H1 (cell line): Measurements from ENCODE around the gene SLC15A3. TPM values are rescaled to one million over a fixed set of nuclear protein-coding genes. Genes with fewer than 3 reads are reported as not detected.

Source experiments
- ATF3 ChIP-seq: IDR thresholded peaks from 2 replicates; pipeline ENCODE4 v1.6.1; 2011; ENCODE audit warnings: low read depth, mild to moderate bottlenecking, low read length; ENCODE audit not compliant: insufficient read depth
- BACH1 ChIP-seq: IDR thresholded peaks from 2 replicates; pipeline ENCODE4 v1.6.1; 2012; ENCODE audit warnings: low read length, improper control_type of control experiment
- CHD7 ChIP-seq: fragments of 300-600 bp; sonication (generic); IDR thresholded peaks from 2 replicates; pipeline ENCODE4 v1.7.1; 2012; ENCODE audit warnings: low read length, moderate library complexity, mild to moderate bottlenecking, inconsistent platforms; ENCODE audit not compliant: insufficient replicate concordance
- KDM5A ChIP-seq: fragments of 200-600 bp; IDR thresholded peaks from 2 replicates; pipeline ENCODE4 v1.7.1; 2012; ENCODE audit warnings: mild to moderate bottlenecking, low read length, inconsistent platforms, mixed read lengths
- MAX ChIP-seq: IDR thresholded peaks from 2 replicates; pipeline ENCODE4 v1.6.1; 2012; ENCODE audit warnings: inconsistent platforms
- NRF1 ChIP-seq: IDR thresholded peaks from 2 replicates; pipeline ENCODE4 v1.6.1; 2011; ENCODE audit warnings: mild to moderate bottlenecking, low read depth, low read length, improper control_type of control experiment
- POLR2A ChIP-seq, 2 experiments: IDR thresholded peaks; 1 replicate in 1 of 2; 2 replicates in 1 of 2; pipeline ENCODE4 v1.6.1; 2011; ENCODE audit warnings: low read depth in 2 of 2, low read length in 2 of 2, mild to moderate bottlenecking in 2 of 2; ENCODE audit errors: control extremely low read depth in 1 of 2
- RNF2 ChIP-seq: fragments of 200-900, 300-1000 bp; sonication (generic); IDR thresholded peaks from 2 replicates; pipeline ENCODE4 v1.7.1; 2016; ENCODE audit warnings: borderline replicate concordance, low read depth, mild to moderate bottlenecking, antibody characterized with exemption, low read length; ENCODE audit not compliant: poor library complexity, severe bottlenecking; ENCODE audit errors: missing control alignments
- SRF ChIP-seq: IDR thresholded peaks from 2 replicates; pipeline ENCODE4 v1.6.1; 2011; ENCODE audit warnings: mild to moderate bottlenecking, low read depth, low read length, moderate library complexity
- ZNF274 ChIP-seq: IDR thresholded peaks from 2 replicates; pipeline ENCODE4 v1.7.0; 2012; ENCODE audit warnings: low read length, borderline replicate concordance; ENCODE audit errors: extremely low read depth
- polyA plus RNA-seq, 7 experiments: library from polyadenylated mRNA; depleted of rRNA in 3 of 7; stranded (reverse) in 5 of 7; unstranded in 2 of 7; fragments of >200 nt in 5 of 7; fragments of 200-250 nt in 2 of 7; gene quantifications; 1 replicate in 5 of 7; 2 replicates in 1 of 7; 4 replicates in 1 of 7; pipeline versions ENCODE4 v1.2.1 to v1.2.3, GENCODE V29; 2011 to 2013; ENCODE audit warnings: missing spikeins in 2 of 7, mixed read lengths in 2 of 7
- total RNA-seq: library from RNA; stranded (reverse); fragmentation: NEBNext Ultra II Directional; extraction: Animal tissue kit (Norgen Biotek cat#: 25700); gene quantifications from 2 replicates; pipeline ENCODE4 v1.2.1, GENCODE V29; 2021

Gene SLC15A3
- total and polyA plus RNA-seq, 2 of the 8 experiments (the other 6 are each of a cell fraction or from before 2014, with no cell fraction given): 25.8 to 31.0 TPM

- TF ChIP-seq CHD7 (no peak), BACH1 (no peak), SRF (no peak), NRF1 (no peak), ATF3 (no peak), RNF2 (no peak), MAX (no peak), ZNF274 (no peak), POLR2A (IDR thresholded peaks at IDR 0.05; ENCODE audit: control extremely low read depth in 1 of 2, low read depth in 2 of 2, low read length in 2 of 2) (no peak), KDM5A (no peak)
Measured at GRCh38 chr11:60939855-60940254, 12.1 kb downstream of the SLC15A3 start (continued).
